Neural crest cell (in vitro differentiated cells): Measurements from ENCODE around the gene HS6ST2. TPM values are rescaled to one million over a fixed set of nuclear protein-coding genes. Genes with fewer than 3 reads are reported as not detected.

Experiments
- DNase-seq: peaks from one replicate; pipeline ENCODE4 v3.0.0; 2021; ENCODE audit warnings: low read depth, mixed read lengths, low spot score
- H3K27ac Mint-ChIP-seq: one replicate; pipeline ENCODE4 v1.8.0; 2021; ENCODE audit warnings: mild to moderate bottlenecking, mixed read lengths; ENCODE audit not compliant: unreplicated experiment
- H3K27me3 Mint-ChIP-seq: 2 replicates; pipeline ENCODE4 v1.8.0; 2021; ENCODE audit warnings: low read depth, mild to moderate bottlenecking, mixed read lengths
- H3K36me3 Mint-ChIP-seq: 2 replicates; pipeline ENCODE4 v1.8.0; 2021; ENCODE audit warnings: low read depth, mild to moderate bottlenecking, mixed read lengths
- H3K4me1 Mint-ChIP-seq: 2 replicates; pipeline ENCODE4 v1.8.0; 2021; ENCODE audit warnings: mixed read lengths
- H3K4me3 Mint-ChIP-seq: one replicate; pipeline ENCODE4 v1.8.0; 2021; ENCODE audit warnings: mild to moderate bottlenecking, mixed read lengths
- H3K9me3 Mint-ChIP-seq: 2 replicates; pipeline ENCODE4 v1.8.0; 2021; ENCODE audit warnings: mixed read lengths
- total RNA-seq: library from RNA; stranded (reverse); gene quantifications from 2 replicates; pipeline ENCODE4 v1.2.1, GENCODE V29; 2021
- TF ChIP-seq, protein P1 (sequence below): fragments of 200-600 bp; sonication (generic); conservative IDR thresholded peaks from 2 replicates; pipeline ENCODE4 v1.5.0; 2021; ENCODE audit warnings: antibody characterized with exemption, mild to moderate bottlenecking

HS6ST2 gene
- total RNA-seq, 1 donor from 2014 or later = 13.9 TPM

DNA sequence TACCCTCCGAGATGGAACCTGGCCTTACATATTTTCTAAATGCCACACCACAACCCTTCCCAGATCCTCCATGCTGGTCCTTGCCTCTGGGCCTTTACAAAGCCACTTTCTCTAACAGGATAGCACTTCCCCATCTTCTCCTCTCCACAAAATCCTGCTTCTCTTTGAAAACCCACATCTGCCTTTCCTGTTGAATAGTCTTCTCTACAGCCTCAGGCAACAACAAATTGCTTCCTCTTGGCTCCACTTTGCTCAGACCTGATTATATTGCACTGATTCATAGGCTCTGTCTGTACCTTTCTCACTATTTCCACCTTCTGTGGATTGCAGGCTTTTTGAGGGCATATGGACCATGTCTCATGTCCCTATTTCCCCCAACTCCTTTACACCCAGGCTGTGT lies 265.9 kb downstream of the HS6ST2 start:
- H3K4me3 Mint-ChIP-seq = no peak overlapping the region
- no peaks in the 10 kb centered on the region for H3K9me3 Mint-ChIP-seq
- TF ChIP-seq, protein P1, sequence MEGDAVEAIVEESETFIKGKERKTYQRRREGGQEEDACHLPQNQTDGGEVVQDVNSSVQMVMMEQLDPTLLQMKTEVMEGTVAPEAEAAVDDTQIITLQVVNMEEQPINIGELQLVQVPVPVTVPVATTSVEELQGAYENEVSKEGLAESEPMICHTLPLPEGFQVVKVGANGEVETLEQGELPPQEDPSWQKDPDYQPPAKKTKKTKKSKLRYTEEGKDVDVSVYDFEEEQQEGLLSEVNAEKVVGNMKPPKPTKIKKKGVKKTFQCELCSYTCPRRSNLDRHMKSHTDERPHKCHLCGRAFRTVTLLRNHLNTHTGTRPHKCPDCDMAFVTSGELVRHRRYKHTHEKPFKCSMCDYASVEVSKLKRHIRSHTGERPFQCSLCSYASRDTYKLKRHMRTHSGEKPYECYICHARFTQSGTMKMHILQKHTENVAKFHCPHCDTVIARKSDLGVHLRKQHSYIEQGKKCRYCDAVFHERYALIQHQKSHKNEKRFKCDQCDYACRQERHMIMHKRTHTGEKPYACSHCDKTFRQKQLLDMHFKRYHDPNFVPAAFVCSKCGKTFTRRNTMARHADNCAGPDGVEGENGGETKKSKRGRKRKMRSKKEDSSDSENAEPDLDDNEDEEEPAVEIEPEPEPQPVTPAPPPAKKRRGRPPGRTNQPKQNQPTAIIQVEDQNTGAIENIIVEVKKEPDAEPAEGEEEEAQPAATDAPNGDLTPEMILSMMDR = no peak
- peaks cover 15% of the 10 kb centered on the region for H3K4me1 Mint-ChIP-seq
- no peaks in the 10 kb centered on the region for H3K27me3 Mint-ChIP-seq
- DNase-seq = no peak
- no peaks in the 10 kb centered on the region for H3K36me3 Mint-ChIP-seq
- H3K27ac Mint-ChIP-seq = no peak overlapping the region

DNA sequence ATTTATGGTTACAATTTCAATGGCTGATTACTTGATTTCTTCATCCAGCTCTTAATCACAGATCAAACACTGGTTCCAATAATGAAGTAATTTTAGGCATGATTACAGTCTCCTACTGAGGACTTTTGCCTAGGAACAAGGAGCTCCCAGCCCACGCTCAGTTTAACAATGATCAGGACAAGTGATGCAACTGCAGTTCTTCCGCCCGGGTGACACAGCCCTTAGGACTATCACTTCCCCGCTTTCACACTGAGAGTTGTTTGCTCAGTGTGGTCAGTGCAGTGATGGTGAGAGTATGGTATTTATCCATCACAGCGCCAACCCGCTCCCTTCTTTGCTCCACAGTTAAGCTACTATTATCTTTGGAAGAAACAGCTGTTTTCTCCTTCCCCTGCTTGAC lies 266.4 kb downstream of the HS6ST2 start:
- H3K9me3 Mint-ChIP-seq = no peaks in the 10 kb centered on the region
- H3K36me3 Mint-ChIP-seq = no peaks in the 10 kb centered on the region
- H3K27me3 Mint-ChIP-seq = no peaks in the 10 kb centered on the region
- no peak overlapping the region for H3K4me3 Mint-ChIP-seq
- no peak overlapping the region for H3K27ac Mint-ChIP-seq
- no peak for DNase-seq
- peaks cover 15% of the 10 kb centered on the region for H3K4me1 Mint-ChIP-seq
- TF ChIP-seq, protein P1 = no peak

DNA sequence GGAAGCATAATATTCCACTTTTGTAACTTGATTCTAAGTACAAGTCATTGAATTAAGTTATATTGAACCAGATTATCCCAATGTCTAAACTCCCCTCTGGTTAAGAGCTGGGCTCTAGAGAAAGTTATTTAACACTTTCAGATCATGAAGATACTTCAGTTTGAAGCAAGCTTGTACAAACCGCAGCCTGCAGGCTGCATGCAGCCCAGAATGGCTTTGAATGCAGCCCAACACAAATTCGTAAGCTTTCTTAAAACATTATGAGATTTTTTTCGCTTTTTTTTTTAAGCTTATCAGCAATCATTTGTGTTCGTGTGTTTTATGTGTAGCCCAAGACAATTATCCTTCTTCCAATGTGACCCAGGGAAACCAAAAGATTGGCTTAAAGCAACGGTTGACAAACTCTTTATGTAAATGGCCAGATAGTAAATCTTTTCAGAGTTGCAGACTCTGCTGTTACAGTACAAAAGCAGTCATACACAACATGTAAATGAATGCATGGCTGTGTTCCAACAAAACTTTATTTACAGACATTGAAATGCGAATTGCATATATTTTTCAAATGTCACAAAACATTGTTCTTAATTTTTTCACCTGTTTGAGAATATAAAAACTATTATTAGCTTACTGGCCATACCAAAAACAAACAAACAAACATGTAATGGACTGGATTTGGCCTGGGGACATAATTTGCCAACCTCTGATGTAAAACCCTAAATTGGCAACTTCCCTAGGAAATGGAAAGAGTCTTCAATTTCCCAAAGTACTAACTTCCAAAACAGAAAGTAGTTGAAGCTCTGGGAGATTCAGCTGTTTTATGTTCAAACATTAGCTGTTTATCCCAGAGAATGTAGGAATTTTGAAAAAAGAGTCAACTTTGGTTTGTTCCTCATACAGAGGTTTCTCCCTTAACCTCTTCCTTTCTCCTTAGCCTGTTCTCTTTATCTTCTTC lies 268.5 kb downstream of the HS6ST2 start:
- Mint-ChIP-seq H3K27ac (no peak overlapping the region), H3K4me1 (peaks cover 15% of the 10 kb centered on the region), H3K36me3 (no peaks in the 10 kb centered on the region), H3K27me3 (no peaks in the 10 kb centered on the region), H3K9me3 (no peaks in the 10 kb centered on the region), H3K4me3 (no peak overlapping the region)
- TF ChIP-seq, protein P1 = no peak
- no peak for DNase-seq

DNA sequence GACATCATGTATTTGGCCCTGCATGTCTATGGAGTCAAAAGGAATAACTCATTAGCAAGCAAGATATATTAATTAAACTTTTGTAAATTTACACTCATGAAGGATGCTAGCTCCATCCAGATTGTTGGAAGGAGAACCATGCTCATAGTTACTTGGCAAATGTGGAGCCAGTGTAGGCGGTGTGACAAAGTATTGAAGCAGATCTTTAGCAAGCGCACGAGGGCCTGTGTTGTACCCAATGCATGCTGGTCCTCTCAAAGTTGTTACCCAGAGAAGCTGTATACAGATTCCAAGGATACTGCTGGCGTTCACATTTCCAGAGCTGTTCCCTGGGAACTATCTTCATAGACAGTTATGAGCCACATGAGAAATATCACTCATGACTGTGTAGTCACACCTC lies 273.2 kb downstream of the HS6ST2 start:
- Mint-ChIP-seq H3K27ac (no peak overlapping the region), H3K9me3 (no peaks in the 10 kb centered on the region), H3K36me3 (no peaks in the 10 kb centered on the region), H3K27me3 (no peaks in the 10 kb centered on the region), H3K4me1 (peaks cover 9% of the 10 kb centered on the region), H3K4me3 (no peak overlapping the region)
- DNase-seq = no peak
- TF ChIP-seq, protein P1 = no peak

DNA sequence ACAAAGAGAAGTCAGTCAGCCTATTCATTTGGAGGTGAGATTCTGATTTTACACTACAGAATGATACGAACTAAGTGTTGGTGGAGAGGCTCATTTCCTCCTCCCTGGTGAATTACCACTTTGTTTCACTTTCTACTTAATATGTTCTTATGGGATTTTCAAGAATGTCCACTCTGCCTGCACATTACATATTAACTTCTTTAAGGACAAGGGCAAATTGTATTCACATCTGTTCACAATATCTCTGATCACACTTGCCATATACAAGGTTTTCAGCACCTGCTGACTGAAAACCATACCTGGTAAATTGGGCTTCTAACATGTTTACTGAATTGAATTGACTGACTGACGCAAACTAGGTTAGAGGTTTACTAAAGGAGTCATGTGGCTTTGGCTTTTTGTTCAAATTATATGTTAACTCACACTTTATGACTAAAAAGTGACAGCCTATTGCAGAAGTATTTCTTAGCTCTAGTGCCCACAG lies 281.2 kb downstream of the HS6ST2 start:
- Mint-ChIP-seq H3K4me3 (no peak overlapping the region), H3K27me3 (no peaks in the 10 kb centered on the region), H3K4me1 (peaks cover 4% of the 10 kb centered on the region), H3K9me3 (no peaks in the 10 kb centered on the region), H3K27ac (no peak overlapping the region), H3K36me3 (no peaks in the 10 kb centered on the region)
- no peak for DNase-seq
- TF ChIP-seq, protein P1 = no peak
